ENCODE data around the gene OR52D1.

OR52D1 gene

GRCh38 chr11:5509803-5510202, 21.3 kb downstream of the OR52D1 start, which contains the start of gene UBQLN3:
Gene UBQLN3, minus strand, starts transcription at chr11:5509957. Its CDS starts 399 bp downstream, at chr11:5509558.
- no peak for DNase-seq (ENCODE audit: low read depth in 2 of 2)

DNA sequence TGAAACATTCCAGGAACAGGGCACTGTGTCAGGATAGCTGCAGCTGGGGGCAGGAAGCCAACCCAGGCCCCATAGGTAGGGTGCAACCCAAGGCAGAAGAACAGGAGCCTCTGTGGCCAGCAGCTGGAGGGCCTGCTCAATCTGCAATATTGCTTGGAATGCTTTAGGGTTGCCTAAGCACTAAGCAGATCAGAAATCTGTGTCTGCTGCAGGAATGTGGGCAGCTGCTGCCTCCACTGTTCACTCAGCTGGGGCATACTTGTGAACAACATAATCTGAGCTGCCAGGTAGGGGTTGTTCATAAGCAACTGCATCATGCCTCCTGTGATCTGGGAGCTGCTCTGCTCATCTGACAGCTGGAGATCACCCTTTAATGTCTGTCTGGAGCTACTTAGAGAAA, 26.4 kb downstream of the OR52D1 start:
- no peak for DNase-seq (ENCODE audit: low read depth in 2 of 2)

- no peak for DNase-seq (ENCODE audit: low read depth in 2 of 2)
Observed at GRCh38 chr11:5516599-5516998, 28.1 kb downstream of the OR52D1 start, which contains the start of gene UBQLNL. Gene UBQLNL, minus strand, starts transcription at chr11:5516699. Its CDS starts 258 bp downstream, at chr11:5516441.

DNA sequence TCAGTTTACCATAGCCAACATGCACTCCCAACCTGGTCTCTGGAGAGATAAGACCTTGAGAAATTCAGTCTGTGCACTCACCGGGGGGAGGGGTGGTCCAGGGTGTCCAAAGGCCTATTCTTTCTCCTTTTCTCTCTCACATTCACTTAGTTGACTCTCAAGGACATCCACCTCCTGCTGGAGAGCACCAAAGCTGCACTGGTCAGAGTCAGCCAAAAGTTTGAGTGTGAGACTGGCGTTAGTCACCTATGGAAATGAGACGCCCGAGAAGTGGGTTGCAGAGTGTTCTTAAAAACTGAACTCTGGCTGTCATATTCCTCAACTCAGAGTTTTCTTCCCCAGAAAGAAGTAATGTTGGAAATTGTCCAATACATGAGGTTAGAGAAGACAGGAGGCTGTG, 33.1 kb downstream of the OR52D1 start:
- DNase-seq (ENCODE audit: low read depth in 2 of 2), result no peak

DNA sequence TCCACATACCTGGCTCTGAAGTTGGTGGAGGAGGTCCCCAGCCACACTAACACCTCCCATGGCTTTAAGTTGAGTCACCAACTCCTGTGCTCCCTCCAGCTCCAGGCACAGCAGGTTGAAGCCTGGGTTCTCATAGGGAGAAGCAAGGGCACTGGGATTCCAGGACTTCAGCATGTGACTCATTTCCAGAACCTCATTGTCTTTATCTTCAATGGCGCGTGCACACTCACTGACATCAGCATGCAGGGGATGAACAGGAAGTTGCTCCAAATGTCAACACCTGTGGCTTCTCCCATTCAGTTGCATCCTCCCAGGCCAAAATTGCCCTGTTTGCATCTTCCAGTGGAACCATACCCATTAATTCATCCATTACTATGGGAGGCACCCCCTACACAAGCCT, 33.8 kb downstream of the OR52D1 start:
- DNase-seq (ENCODE audit: low read depth in 2 of 2), result no peak

DNA sequence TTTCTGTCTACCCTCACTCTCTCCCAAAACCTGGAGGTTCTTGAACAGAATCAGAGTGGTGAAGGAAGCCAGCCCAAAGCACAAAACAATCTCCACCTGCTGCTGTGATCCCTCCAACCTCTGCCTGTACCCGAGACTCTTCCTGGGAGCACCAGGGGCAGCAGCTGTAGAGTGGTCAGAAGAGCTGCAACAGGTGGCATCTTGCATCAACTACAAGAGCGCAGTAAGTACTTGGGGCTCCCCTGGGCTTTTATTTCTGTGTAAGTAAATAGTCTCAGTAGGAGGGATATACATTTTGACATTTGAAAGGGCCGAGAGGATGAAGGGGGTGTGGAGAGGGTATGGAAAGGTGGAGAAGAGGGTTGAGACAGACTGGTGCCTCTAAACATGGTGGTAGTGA, 36.3 kb downstream of the OR52D1 start:
- DNase-seq (ENCODE audit: low read depth in 2 of 2), result no peak

DNA sequence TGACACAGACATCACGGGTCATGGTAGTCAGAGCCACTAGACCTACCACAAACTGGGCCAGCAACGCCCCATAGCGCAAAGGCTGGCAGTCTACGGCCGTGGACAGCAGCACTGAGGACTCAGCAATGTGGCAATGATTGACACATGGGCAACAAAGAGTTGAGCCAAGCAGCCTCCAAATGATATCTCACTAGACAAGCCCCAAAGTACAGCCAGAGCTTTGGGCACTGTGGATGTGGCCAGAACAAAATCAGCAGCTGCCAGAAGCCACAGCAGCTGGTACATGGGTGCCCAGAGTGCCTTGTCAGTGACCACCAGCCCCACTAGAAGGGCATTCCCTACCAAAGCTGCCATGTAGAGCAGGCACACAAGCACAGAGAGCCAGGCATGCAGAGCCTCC, 39.2 kb downstream of the OR52D1 start:
- DNase-seq (ENCODE audit: low read depth in 2 of 2), result no peak

DNA sequence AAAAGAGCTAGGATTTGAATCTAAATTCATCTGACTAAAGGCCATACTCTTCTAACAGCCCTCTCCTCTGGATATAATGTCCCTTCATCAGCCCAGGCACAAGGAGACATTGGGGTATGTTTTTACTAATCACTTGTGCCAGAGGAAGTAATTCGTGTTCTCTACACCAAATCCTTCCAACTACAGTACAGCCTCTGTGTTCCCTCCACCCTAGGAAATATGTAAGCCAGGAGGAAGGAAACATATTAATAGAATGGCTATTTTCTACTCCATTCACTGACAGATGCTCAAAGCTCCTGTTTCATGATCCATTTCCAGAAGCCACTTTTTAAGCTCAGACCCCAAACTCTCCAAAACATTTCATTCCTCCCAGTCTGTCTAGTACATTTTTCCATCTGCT, 40.0 kb downstream of the OR52D1 start:
- no peak for DNase-seq (ENCODE audit: low read depth in 2 of 2)

- DNase-seq (ENCODE audit: low read depth in 2 of 2), result no peak
Observed at GRCh38 chr11:5531053-5531831, 42.8 kb downstream of the OR52D1 start.

DNA sequence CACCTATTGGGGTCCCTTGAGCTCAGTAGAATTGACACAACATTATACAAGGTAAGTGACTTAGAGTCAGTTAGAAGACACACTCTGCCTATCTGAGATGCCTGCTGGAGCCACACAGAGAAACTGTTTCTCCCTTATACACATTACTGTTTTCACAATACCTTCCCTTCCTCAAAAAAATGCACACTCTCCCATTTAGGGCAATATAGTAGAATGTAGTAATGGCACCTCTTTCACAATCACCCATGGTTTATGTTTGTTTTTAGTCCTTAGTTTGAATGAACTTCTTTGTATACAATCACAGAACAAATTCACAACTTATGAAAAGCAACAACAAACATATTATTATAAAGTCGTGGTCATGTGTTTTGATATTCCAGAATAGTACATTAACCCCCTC, 45.6 kb downstream of the OR52D1 start:
- DNase-seq (ENCODE audit: low read depth in 2 of 2), result no peak

DNA sequence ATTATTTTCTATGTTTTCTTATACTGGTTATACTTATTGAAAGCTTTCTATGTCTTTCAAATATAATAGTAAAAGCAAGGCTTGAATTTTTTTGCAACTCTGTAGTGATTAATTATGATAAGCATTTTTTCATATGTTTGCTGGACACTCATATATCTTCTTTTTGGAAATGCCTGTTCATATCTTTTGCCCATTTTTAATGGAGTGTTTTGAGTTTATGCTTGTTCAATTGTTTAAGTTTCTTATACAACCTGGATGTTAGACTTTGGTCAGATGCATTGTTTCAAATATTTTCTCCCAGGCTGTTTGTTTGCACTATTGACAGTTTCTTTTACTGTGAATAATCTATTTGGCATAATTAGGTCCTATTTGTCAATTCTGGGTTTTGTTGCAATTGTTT, 48.0 kb downstream of the OR52D1 start:
- DNase-seq (ENCODE audit: low read depth in 2 of 2), result no peak
